GM12865 (cell line): ENCODE data around the gene DCDC2.
"Not testable (repeated sequence)": the region's sequence is repeated elsewhere in the genome, so short reads cannot be mapped to it uniquely, and the experiment has no call there.

Source experiments
- DNase-seq: peaks from one replicate; pipeline ENCODE4 v3.0.0; 2010; ENCODE audit warnings: low read depth
- H3K4me3 ChIP-seq: 2 replicates; pipeline ENCODE4 v1.5.1; 2011; ENCODE audit warnings: mild to moderate bottlenecking, low read depth, low read length, control low read depth
- TF ChIP-seq, protein P1 (sequence below): IDR thresholded peaks from 2 replicates; pipeline ENCODE4 v1.5.1; 2011; ENCODE audit warnings: low read length, control low read depth, low read depth, inconsistent platforms; ENCODE audit not compliant: insufficient read depth; ENCODE audit errors: missing control alignments

DCDC2 gene

DNA sequence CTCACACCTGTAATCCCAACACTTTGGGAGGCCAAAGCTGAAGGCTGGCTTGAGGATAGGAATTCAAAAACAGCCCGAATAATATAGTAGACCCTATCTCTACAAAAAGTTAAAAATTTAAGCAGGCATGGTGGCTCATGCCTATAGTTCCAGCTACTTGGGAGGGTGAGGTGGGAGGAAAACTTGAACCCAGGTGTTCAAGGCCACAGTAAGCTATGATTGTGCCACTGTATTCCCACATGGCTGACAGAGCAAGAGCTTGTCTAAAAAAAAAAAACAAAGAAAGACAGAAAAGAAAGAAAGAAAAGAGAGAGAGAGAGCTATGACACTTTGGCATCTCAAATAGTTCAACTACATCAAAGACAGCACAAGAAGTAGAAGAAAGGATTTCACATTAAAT is 33.2 kb downstream of the DCDC2 start:
- TF ChIP-seq, protein P1, sequence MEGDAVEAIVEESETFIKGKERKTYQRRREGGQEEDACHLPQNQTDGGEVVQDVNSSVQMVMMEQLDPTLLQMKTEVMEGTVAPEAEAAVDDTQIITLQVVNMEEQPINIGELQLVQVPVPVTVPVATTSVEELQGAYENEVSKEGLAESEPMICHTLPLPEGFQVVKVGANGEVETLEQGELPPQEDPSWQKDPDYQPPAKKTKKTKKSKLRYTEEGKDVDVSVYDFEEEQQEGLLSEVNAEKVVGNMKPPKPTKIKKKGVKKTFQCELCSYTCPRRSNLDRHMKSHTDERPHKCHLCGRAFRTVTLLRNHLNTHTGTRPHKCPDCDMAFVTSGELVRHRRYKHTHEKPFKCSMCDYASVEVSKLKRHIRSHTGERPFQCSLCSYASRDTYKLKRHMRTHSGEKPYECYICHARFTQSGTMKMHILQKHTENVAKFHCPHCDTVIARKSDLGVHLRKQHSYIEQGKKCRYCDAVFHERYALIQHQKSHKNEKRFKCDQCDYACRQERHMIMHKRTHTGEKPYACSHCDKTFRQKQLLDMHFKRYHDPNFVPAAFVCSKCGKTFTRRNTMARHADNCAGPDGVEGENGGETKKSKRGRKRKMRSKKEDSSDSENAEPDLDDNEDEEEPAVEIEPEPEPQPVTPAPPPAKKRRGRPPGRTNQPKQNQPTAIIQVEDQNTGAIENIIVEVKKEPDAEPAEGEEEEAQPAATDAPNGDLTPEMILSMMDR, result no peak
- no peak for DNase-seq
- no peak overlapping the region for H3K4me3 ChIP-seq

- no peak overlapping the region for H3K4me3 ChIP-seq
- TF ChIP-seq, protein P1, result no peak
- no peak for DNase-seq
These were observed 34.1 kb downstream of the DCDC2 start for GRCh38 chr6:24323632-24324337.

DNA sequence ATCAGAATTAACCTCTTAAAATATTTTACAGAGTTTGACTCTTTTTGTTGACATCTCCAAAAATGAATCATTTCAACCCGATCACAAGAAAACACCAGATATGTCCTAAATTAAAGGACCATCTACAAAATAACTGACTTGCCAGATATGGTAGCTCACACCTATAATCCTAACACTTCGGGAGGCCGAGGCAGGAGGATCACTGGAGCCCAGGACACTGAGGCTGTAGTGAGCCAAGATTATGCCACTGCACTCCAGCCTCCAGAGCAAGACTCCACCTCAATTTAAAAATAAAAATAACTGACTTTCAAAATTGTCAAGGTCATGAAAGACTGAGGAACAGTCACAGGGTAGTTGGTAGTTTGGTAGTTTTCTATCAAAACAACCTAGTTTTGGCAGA is 34.9 kb downstream of the DCDC2 start:
- no peak for DNase-seq
- no peak overlapping the region for H3K4me3 ChIP-seq
- TF ChIP-seq, protein P1, result no peak

DNA sequence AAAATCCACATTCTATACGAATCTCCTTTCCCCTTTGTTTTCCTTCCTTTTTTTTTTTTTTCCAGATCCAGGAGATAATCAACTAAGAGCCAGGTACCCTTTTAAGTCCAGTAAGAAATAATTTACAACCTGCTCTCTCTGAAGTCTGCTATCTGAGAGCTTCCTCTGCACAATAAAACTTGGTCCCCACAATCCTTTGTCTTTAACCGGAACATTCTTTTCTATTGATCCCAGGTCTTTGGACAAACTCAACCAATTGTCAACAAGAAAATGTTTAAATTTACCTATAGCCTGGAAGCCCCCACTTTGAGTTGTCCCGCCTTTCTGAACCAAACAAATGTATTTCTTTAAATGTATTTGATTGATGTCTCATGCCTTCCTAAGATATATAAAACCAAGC is 35.4 kb downstream of the DCDC2 start:
- not testable (repeated sequence) for DNase-seq, H3K4me3 ChIP-seq

GRCh38 chr6:24321538-24322162 is 36.2 kb downstream of the DCDC2 start:
- DNase-seq, result no peak
- no peak overlapping the region for H3K4me3 ChIP-seq

DNA sequence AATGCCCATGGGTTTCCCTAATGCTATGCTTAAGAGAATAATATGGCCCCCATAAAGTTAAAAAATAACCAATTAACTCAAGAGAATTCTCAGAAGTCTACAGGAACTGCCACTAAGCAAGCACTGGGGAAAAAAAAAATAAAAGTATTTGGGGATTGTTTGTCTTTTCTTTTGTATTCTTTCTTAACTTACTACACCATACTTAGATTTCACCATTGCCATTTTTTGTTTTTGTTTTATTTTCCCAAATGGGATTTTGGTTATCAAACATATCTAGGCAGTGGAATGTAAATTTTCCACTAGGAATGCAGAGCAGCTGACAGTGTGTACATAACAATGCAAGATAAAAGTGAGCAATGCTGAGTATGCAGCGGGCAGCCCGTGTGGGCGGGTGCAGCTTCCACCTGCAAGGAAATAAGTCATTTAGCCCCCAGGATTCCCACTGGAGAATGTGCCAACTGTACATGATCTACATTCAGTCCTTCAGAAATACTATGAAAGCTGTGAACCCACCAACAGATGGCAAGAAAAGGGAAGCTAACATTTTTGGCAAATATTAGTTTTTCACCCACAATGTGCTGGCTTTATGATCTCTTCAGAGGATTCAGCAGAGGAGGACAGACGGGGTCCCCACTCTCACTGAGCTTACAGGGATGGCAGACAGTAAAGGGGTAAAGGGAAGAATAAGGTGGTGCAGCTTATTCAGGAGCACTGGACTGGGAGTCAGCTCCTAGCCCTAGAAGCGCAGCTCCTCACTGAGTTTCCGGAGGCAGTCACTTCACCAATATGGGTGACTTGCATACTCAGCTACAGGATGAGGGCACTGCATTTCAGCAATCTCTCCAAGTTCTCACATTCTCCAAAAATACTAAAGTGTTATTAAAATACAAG is 44.4 kb downstream of the DCDC2 start:
- no peak overlapping the region for H3K4me3 ChIP-seq
- DNase-seq, result no peak
- TF ChIP-seq, protein P1, result no peak

More at GRCh38 chr6:24321538-24322162, 36.2 kb downstream of the DCDC2 start:
- TF ChIP-seq, protein P1, result no peak

DNA sequence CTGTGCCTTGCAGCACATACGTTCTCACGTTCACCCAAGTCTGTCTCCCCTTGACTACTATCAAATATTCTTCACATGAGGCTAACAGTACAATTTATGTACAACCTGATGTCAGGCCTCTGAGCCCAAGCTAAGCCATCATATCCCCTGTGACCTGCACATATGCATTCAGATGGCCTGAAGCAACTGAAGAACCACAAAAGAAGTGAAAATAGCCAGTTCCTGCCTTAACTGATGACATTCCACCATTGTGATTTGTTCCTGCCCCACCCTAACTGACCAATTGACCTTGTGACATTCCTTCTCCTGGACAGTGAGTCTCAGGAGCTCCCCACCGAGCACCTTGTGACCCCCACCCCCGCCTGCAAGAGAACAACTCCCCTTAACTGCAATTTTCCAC is 46.1 kb downstream of the DCDC2 start:
- H3K4me3 ChIP-seq, DNase-seq: not testable (repeated sequence)
